Calu3 (cell line): ENCODE results near the gene XG. TPM values are rescaled to one million over a fixed set of nuclear protein-coding genes. Genes with fewer than 3 reads are reported as not detected.
"Not testable (repeated sequence)": the region's sequence is repeated elsewhere in the genome, so short reads cannot be mapped to it uniquely, and the experiment has no call there.

ENCODE experiments used
- BruUV-seq: library from RNA; stranded (reverse); fragments of 400-500 nt; replicated peaks from 2 replicates; lab custom pipeline; 2021; lab: Mats Ljungman, UMichigan
- CTCF ChIA-PET: fragments of 300-600 bp; sonication (Branson Sonifier 250); formaldehyde crosslinking; loops from one replicate; lab custom pipeline; 2022; ENCODE audit warnings: antibody characterized with exemption; lab: Charles Lee
- DNase-seq: peaks from one replicate; pipeline ENCODE4 v3.0.0; 2022
- H3K27ac Mint-ChIP-seq: one replicate; pipeline ENCODE4 v1.8.0; 2022; ENCODE audit warnings: mixed read lengths; ENCODE audit not compliant: unreplicated experiment
- H3K27me3 Mint-ChIP-seq: one replicate; pipeline ENCODE4 v1.8.0; 2022; ENCODE audit warnings: mixed read lengths; ENCODE audit not compliant: unreplicated experiment
- H3K36me3 Mint-ChIP-seq: one replicate; pipeline ENCODE4 v1.8.0; 2022; ENCODE audit warnings: mild to moderate bottlenecking, moderate library complexity, mixed read lengths; ENCODE audit not compliant: insufficient read depth, unreplicated experiment
- H3K4me1 Mint-ChIP-seq: one replicate; pipeline ENCODE4 v1.8.0; 2022; ENCODE audit warnings: mild to moderate bottlenecking, low read depth, mixed read lengths; ENCODE audit not compliant: unreplicated experiment
- H3K4me3 Mint-ChIP-seq: one replicate; pipeline ENCODE4 v1.8.0; 2022; ENCODE audit warnings: mild to moderate bottlenecking, low read depth, moderate library complexity, mixed read lengths; ENCODE audit not compliant: unreplicated experiment
- H3K9me3 Mint-ChIP-seq: one replicate; pipeline ENCODE4 v1.8.0; 2022; ENCODE audit warnings: low read depth, mixed read lengths; ENCODE audit not compliant: unreplicated experiment
- CTCF ChIP-seq: fragments of 200-600 bp; IDR thresholded peaks from one replicate; pipeline ENCODE4 v1.8.0; 2022; ENCODE audit warnings: antibody characterized with exemption; ENCODE audit not compliant: unreplicated experiment
- intact Hi-C: fragments of 100-400 bp; cut with micrococcal nuclease; formaldehyde crosslinking; loops from one replicate; pipeline ENCODE4 v1.10.0; 2022; ENCODE audit not compliant: unreplicated experiment
- total RNA-seq: library from RNA; stranded (reverse); gene quantifications from 2 replicates; pipeline ENCODE4 v1.2.3, GENCODE V29; 2022

XG gene
- total RNA-seq, 1 experiment from 2014 or later = not detected

DNA sequence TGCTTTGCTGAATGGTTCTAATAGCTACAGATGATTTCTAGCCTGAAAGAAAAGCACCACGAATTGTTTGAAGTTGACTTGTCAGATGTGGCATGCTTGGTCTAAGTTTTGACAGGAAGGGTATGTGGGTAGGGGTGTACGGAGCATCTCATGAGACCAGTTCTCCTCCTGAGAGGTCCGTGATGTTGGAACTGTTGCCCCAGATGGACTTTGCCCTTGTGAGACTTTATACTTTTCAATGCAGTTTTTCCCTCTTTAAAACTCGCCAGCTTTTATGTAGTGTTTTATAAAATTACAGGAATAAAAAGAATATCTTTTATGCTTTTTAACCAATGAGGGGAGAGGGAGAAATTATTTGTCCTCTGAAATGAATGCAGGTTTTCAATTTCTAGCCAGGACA, 16.6 kb upstream of the XG start:
- BruUV-seq = no TSS peak
- CTCF ChIA-PET = no interaction called here
- no peak overlapping the region for H3K4me3 Mint-ChIP-seq
- no peaks in the 10 kb centered on the region for H3K4me1 Mint-ChIP-seq
- TF ChIP-seq CTCF = no peak
- H3K27ac Mint-ChIP-seq = no peak overlapping the region
- peaks cover 10% of the 10 kb centered on the region for H3K36me3 Mint-ChIP-seq
- H3K27me3 Mint-ChIP-seq = no peaks in the 10 kb centered on the region
- intact Hi-C loops = no loop called here
- DNase-seq = no peak
- H3K9me3 Mint-ChIP-seq = no peaks in the 10 kb centered on the region

DNA sequence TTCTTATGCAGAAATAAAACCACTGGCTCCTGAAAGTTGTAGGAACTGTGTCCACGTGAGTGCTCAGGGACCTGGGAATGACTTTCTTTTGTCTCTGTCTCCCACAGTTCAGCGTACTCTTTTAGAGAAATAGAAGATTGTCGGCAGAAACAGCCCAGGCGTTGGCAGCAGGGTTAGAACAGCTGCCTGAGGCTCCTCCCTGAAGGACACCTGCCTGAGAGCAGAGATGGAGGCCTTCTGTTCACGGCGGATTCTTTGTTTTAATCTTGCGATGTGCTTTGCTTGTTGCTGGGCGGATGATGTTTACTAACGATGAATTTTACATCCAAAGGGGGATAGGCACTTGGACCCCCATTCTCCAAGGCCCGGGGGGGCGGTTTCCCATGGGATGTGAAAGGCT, 11.2 kb upstream of the XG start:
- Mint-ChIP-seq H3K36me3 (peaks cover 3% of the 10 kb centered on the region), H3K4me3 (no peak overlapping the region), H3K4me1 (peaks cover under 1% of the 10 kb centered on the region), H3K9me3 (no peaks in the 10 kb centered on the region), H3K27ac (no peak overlapping the region), H3K27me3 (no peaks in the 10 kb centered on the region)
- TF ChIP-seq CTCF = no peak
- CTCF ChIA-PET = no interaction called here
- no peak for DNase-seq
- no TSS peak for BruUV-seq
- intact Hi-C loops = no loop called here

- H3K27me3 Mint-ChIP-seq = no peaks in the 10 kb centered on the region
- H3K4me1 Mint-ChIP-seq = peaks cover 7% of the 10 kb centered on the region
- CTCF ChIA-PET = no interaction called here
- no peaks in the 10 kb centered on the region for H3K36me3 Mint-ChIP-seq
- TF ChIP-seq CTCF = no peak
- no TSS peak for BruUV-seq
- no peak for DNase-seq
- H3K9me3 Mint-ChIP-seq = no peaks in the 10 kb centered on the region
- no peak overlapping the region for H3K27ac Mint-ChIP-seq
- H3K4me3 Mint-ChIP-seq = no peak overlapping the region
- intact Hi-C loops = no loop called here
Measured at GRCh38 chrX:2741386-2741785, 10.5 kb upstream of the XG start.

GRCh38 chrX:2746250-2746649, 5.6 kb upstream of the XG start:
- H3K9me3 Mint-ChIP-seq, CTCF ChIA-PET, DNase-seq, H3K27ac Mint-ChIP-seq, H3K27me3 Mint-ChIP-seq, H3K36me3 Mint-ChIP-seq, H3K4me3 Mint-ChIP-seq, BruUV-seq, intact Hi-C loops: not testable (repeated sequence)
- H3K4me1 Mint-ChIP-seq = peaks cover 11% of the 10 kb centered on the region

DNA sequence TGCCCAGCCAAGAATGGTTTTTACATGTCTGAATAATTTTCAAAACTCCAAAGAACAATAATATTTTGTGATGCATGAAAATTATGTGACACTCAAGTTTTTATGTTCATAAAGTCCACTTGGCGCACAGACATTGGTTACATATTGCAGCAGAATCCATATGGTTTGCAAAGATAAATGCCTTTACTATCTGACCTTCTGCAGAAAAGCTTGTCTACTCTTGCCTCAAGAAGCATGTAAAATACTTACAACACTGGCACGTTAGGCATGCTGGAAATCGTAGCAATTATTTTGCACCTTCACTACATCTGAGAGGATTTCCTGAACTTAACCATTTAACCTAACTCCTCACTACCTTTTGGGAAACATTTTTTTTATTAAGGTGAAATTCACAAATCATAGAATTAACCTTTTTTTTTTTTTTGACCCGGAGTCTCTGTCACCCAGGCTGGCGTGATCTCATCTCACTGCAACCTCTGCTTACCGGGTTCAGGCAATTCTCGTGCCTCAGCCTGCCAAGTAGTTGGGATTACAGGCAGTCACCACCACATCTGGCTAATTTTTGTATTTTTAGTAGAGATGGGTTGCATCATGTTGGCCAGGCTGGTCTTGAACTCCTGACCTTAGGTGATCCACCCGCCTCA, 3.5 kb upstream of the XG start:
- no peak for DNase-seq

More for the DNA sequence above, 3.5 kb upstream of the XG start:
- Mint-ChIP-seq H3K27me3 (no peaks in the 10 kb centered on the region), H3K4me3 (no peak overlapping the region), H3K36me3 (no peaks in the 10 kb centered on the region), H3K4me1 (peaks cover 11% of the 10 kb centered on the region), H3K9me3 (no peaks in the 10 kb centered on the region), H3K27ac (no peak overlapping the region)
- BruUV-seq = no TSS peak
- intact Hi-C loops = no loop called here
- TF ChIP-seq CTCF = no peak
- CTCF ChIA-PET = no interaction called here
